ENCODE results near the gene CD58. TPM values are rescaled to one million over a fixed set of nuclear protein-coding genes. Genes with fewer than 3 reads are reported as not detected.
"Not testable (repeated sequence)": the region's sequence is repeated elsewhere in the genome, so short reads cannot be mapped to it uniquely, and the experiment has no call there.

Gene CD58
- total and polyA plus RNA-seq, 7 donors: 4.7 to 11.9 (median 7.8) TPM

GRCh38 chr1:116567790-116568661 lies 2.8 kb downstream of the CD58 start:
- intact Hi-C loops (cut with DNase I): no loop called here
- no peaks in the 10 kb centered on the region for H3K36me3 ChIP-seq (ENCODE audit: insufficient read depth in 1 of 2, low read depth in 1 of 2)
- ATAC-seq: no peak
- WGBS, 3 donors: 77 to 79% (median 77%) methylated on average over 4 of the region's 4 CpGs
- H3K9me3 ChIP-seq: no peaks in the 10 kb centered on the region
- TF ChIP-seq CTCF (IDR thresholded peaks at IDR 0.05): no peak
- H3K27ac ChIP-seq: no peak overlapping the region
- no peak for DNase-seq
- no peak overlapping the region for H3K4me3 ChIP-seq
- no peaks in the 10 kb centered on the region for H3K27me3 ChIP-seq (ENCODE audit: insufficient read depth in 3 of 3, low read length in 2 of 3)
- no peaks in the 10 kb centered on the region for H3K4me1 ChIP-seq

GRCh38 chr1:116565222-116565621 lies 5.6 kb downstream of the CD58 start:
- Histone ChIP-seq H3K9me3 (no peaks in the 10 kb centered on the region), H3K4me3 (no peak overlapping the region), H3K36me3 (ENCODE audit: insufficient read depth in 1 of 2, low read depth in 1 of 2) (no peaks in the 10 kb centered on the region), H3K4me1 (no peaks in the 10 kb centered on the region), H3K27ac (no peak overlapping the region), H3K27me3 (ENCODE audit: insufficient read depth in 3 of 3, low read length in 2 of 3) (no peaks in the 10 kb centered on the region)
- 91 to 95% (median 93%) methylated on average over 1 of the region's 1 CpG for WGBS, 3 donors
- DNase-seq: no peak
- ATAC-seq: no peak
- intact Hi-C loops (cut with DNase I): no loop called here
- no peak for TF ChIP-seq CTCF (IDR thresholded peaks at IDR 0.05)

GRCh38 chr1:116564426-116564825 lies 6.4 kb downstream of the CD58 start:
- WGBS, 3 donors: 95 to 100% (median 97%) methylated on average over 1 of the region's 1 CpG
- DNase-seq: no peak
- Histone ChIP-seq H3K9me3 (no peaks in the 10 kb centered on the region), H3K27me3 (ENCODE audit: insufficient read depth in 3 of 3, low read length in 2 of 3) (no peaks in the 10 kb centered on the region), H3K4me3 (no peak overlapping the region), H3K4me1 (no peaks in the 10 kb centered on the region), H3K27ac (no peak overlapping the region), H3K36me3 (ENCODE audit: insufficient read depth in 1 of 2, low read depth in 1 of 2) (no peaks in the 10 kb centered on the region)
- no peak for ATAC-seq
- TF ChIP-seq CTCF (IDR thresholded peaks at IDR 0.05): no peak
- intact Hi-C loops (cut with DNase I): no loop called here

- H3K9me3 ChIP-seq; H3K27ac ChIP-seq; H3K4me3 ChIP-seq; ATAC-seq; H3K36me3 ChIP-seq (ENCODE audit: insufficient read depth in 1 of 2, low read depth in 1 of 2); H3K4me1 ChIP-seq; intact Hi-C loops (cut with DNase I); H3K27me3 ChIP-seq (ENCODE audit: insufficient read depth in 3 of 3, low read length in 2 of 3); DNase-seq: not testable (repeated sequence)
- WGBS, 3 donors: 94 to 98% (median 98%) methylated on average over 4 of the region's 4 CpGs
Measured at GRCh38 chr1:116562465-116562864, 8.4 kb downstream of the CD58 start.

GRCh38 chr1:116561563-116561962 lies 9.3 kb downstream of the CD58 start:
- no peaks in the 10 kb centered on the region for H3K9me3 ChIP-seq
- no peak for ATAC-seq
- no peaks in the 10 kb centered on the region for H3K27me3 ChIP-seq (ENCODE audit: insufficient read depth in 3 of 3, low read length in 2 of 3)
- TF ChIP-seq CTCF (IDR thresholded peaks at IDR 0.05): no peak
- no peak overlapping the region for H3K4me3 ChIP-seq
- no peak overlapping the region for H3K27ac ChIP-seq
- no peak for DNase-seq
- no peaks in the 10 kb centered on the region for H3K36me3 ChIP-seq (ENCODE audit: insufficient read depth in 1 of 2, low read depth in 1 of 2)
- intact Hi-C loops (cut with DNase I): no loop called here
- no peaks in the 10 kb centered on the region for H3K4me1 ChIP-seq

Data from psoas muscle (tissue), 8 donors.